ENCODE measurements around the gene CD200R1.

The CD200R1 gene

DNA sequence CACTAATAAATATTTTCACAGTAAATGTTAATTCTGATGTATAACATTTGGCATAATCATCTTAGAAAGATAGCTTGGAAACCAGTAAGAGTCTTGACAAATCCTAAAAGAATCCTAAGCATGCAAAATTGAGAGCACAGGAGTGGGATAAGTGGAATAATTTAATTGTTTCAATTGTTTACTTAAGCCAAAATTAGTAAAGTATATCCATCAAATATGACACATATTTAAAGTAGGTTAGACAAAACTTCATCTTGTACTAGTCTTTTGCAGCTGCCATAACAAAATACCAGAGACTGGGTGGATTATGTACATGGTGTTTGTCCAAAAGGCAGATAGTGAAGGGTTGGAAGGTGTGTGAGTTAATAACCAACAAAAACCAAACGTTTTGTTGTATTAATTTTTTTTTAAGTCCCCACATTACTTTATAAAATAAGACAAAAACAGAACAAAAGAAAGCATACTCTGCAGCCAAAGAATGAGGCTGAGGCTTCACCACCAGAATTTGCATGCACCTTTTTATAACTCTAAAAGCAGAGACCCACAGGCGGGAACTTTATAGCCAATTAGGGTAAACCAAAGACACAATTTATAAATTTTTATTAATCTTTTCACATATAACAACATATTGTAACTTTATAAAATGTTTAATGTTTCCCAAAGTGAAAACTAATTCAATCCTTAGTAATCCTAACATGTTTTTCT is 86.4 kb downstream of the CD200R1 start:
- DNase-seq (ENCODE audit: low read depth) = no peak

DNA sequence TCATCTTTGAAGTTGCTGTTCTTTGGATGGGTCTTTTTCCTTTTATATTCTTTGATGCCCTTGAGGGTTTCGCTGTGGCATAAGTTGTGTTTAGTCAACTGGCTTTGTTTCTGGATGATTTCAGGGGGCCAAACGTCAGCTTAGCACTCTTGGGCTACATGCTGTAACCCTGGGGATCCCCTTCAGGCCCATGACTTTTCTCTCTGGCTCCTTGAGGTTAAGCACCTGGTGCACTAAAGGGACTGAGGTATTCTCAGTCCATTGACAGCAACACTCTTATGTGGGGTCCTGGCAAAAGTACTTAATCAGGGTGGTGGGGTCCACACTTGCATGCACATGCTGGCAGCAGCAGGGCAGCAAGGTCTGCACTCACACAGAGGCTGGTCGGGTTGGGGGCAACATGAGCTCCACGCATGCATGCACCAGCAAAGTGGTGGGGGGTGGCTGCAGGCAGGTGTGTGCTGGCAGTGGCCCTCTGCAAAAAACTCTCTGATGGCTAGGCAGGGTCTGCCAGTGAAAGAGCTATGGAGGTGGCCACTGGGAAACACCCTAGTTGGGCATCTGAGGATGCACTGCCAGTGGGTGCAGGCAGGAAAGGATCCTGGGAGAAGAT is 90.1 kb downstream of the CD200R1 start:
- no peak for DNase-seq (ENCODE audit: low read depth)

DNA sequence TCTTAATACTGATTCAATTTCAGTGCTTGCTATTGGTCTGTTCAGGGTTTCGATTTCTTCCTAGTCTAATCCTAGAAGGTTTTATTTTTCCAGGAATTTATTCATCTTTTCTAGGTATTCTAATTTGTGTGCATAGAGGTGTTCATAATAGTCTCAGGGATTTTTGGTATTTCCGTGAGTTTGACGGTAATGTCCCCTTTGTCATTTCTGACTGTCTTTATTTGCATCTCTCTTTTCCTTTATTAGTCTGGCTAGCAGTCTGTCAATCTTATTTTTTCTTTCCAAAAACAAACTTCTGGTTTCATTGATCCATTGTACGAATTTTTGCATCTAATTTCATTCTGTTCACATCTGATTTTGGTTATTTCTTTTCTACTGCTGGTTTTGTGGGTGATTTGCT is 93.0 kb downstream of the CD200R1 start:
- no peak for DNase-seq (ENCODE audit: low read depth)

DNA sequence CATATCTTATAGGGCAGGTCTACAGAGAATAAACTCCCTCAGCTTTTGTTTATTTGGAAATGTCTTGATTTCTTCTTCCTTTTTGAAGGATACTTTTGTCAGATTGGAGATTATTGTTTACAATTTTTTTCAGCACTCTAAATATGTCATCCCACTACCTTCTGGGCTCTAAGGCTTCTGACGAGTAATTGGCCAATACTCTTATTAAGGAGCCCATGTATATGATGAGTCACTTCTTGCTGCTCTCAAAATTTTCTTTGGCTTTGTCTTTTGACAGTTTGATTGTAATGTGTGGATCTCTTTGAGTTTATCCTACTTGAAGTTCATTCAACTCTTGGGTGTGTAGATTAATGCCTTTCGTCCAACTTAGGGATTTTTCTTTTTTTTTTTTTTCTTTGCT is 99.3 kb downstream of the CD200R1 start:
- DNase-seq (ENCODE audit: low read depth) = no peak

DNA sequence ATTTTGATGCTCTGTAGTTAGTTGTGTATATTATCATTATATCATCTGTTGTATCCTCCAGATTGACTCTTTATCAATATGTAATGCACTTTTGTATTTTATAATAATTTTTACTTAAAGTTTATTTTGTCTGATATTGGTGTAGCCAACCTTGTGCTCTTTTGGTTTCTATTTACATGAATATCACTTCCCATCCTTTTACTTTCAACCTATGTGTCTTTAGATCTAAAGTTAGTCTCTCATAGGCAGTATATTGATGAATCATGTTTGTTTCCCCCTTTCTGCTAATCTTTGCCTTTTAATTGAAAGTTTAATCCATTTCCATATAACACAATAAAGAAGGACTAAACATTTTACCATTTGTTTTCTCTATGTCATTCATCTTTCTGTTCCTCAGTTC is 100.2 kb downstream of the CD200R1 start:
- DNase-seq (ENCODE audit: low read depth) = no peak

DNA sequence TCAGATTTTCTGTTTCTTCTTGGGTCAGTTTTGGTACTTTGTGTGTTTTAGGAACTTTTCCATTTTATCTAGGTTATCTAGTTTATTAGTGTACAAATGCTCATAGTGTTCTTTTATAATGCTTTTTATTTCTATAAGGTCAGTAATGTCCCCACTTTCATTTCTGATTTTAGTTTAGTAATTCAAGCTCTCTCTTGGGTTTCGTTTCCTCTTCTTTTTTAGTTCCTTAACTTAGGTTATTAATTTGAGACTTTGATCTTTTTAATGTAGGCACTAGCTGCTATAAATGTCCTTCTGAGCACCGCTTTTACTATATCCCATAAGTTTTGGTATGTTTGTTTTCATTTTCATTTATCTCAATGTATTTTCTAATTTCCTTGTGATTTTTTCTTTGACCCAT is 101.3 kb downstream of the CD200R1 start:
- no peak for DNase-seq (ENCODE audit: low read depth)

DNA sequence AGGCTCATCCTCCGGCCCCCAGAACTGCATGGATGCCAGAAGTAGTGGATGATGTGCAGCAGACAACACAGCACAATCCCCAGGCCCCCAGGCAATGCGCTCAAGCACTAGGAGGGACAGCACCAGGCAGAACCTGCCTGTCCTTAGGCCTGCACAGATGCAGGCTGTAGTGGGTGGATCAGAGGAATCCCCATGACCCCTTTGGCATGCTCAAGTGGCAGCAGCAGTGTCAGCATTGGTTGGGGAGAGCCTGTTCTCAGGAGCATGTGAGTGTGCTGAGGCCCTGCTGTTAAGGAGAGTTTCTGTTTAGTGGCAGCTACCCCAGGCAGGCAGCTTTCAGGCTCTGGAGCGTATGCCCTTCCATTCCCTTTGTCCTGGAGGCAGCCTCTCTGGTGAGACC is 103.2 kb downstream of the CD200R1 start:
- DNase-seq (ENCODE audit: low read depth) = no peak
